ENCODE results near the gene RAB4A.

The RAB4A gene

GRCh38 chr1:229339520-229339919, 68.6 kb downstream of the RAB4A start:
- DNase-seq (ENCODE audit: low read depth): no peak

- DNase-seq (ENCODE audit: low read depth): no peak
These were observed 69.6 kb downstream of the RAB4A start for GRCh38 chr1:229340496-229340895.

GRCh38 chr1:229341774-229342655, 71.1 kb downstream of the RAB4A start:
- DNase-seq (ENCODE audit: low read depth): peak; percentile 42

- peak; percentile 25 for DNase-seq (ENCODE audit: low read depth)
These were observed 72.0 kb downstream of the RAB4A start, which contains the start of gene CCSAP for GRCh38 chr1:229342656-229343569. CCSAP (minus strand) TSS chr1:229343047; CDS start chr1:229342465, 582 bp downstream.

- DNase-seq (ENCODE audit: low read depth): no peak
These were observed 73.2 kb downstream of the RAB4A start for GRCh38 chr1:229344139-229344538.

GRCh38 chr1:229344937-229345684, 74.2 kb downstream of the RAB4A start:
- DNase-seq (ENCODE audit: low read depth): no peak

GRCh38 chr1:229347528-229347927, 76.6 kb downstream of the RAB4A start:
- no peak for DNase-seq (ENCODE audit: low read depth)

- no peak for DNase-seq (ENCODE audit: low read depth)
These were observed 78.8 kb downstream of the RAB4A start for GRCh38 chr1:229349463-229350385.

GRCh38 chr1:229352975-229353374, 82.1 kb downstream of the RAB4A start:
- DNase-seq (ENCODE audit: low read depth): no peak

GRCh38 chr1:229354226-229354625, 83.3 kb downstream of the RAB4A start:
- no peak for DNase-seq (ENCODE audit: low read depth)
